ENCODE measurements around the gene BEND6. TPM values are rescaled to one million over a fixed set of nuclear protein-coding genes. Genes with fewer than 3 reads are reported as not detected.

BEND6 gene
- total RNA-seq, 1 donor from 2014 or later = 0.38 TPM

DNA sequence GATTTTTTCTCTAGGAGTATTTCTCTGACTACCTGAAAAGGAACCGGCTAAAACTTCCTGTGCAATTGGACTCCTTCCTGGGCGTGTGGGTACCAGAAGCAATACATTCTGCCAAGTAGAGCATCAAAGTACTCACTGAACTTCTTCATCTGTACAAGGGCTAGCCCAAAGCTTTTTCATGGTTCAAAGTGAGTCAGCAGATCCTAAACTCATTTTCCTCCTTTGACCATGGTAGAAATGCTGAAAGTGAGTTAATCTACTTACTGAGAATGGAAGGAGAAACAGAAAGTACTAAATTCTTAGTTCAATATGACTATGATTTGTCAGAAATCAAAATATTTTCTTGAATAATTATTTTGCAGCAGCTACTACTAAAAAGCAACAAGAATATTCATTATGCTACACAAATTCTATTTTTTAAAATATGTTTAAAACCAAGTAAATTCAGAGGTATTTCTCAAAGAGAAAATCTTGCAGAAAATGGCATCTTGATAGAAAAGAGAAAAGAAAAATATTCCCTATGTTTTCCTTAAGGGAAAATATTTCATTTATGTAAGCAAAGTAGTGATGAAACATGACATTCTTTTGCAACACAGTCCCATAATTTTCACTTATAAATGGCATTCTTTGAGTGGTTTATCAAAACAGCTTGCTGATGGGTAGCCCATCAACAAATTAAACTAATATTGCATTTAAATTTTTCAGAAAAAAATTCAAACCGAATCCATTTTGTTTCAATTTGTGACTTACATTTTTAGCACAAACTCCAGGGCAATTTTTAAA, 3.7 kb upstream of the BEND6 start:
- Histone ChIP-seq H3K4me3 (no peak overlapping the region), H3K9me3 (replicated peaks) (no peaks in the 10 kb centered on the region), H3K27me3 (ENCODE audit: low read depth) (peaks cover 11% of the 10 kb centered on the region), H3K36me3 (no peaks in the 10 kb centered on the region), H3K4me1 (peaks cover 25% of the 10 kb centered on the region), H3K27ac (replicated peaks) (no peak overlapping the region)
- no peak for DNase-seq
- TF ChIP-seq, protein P1, sequence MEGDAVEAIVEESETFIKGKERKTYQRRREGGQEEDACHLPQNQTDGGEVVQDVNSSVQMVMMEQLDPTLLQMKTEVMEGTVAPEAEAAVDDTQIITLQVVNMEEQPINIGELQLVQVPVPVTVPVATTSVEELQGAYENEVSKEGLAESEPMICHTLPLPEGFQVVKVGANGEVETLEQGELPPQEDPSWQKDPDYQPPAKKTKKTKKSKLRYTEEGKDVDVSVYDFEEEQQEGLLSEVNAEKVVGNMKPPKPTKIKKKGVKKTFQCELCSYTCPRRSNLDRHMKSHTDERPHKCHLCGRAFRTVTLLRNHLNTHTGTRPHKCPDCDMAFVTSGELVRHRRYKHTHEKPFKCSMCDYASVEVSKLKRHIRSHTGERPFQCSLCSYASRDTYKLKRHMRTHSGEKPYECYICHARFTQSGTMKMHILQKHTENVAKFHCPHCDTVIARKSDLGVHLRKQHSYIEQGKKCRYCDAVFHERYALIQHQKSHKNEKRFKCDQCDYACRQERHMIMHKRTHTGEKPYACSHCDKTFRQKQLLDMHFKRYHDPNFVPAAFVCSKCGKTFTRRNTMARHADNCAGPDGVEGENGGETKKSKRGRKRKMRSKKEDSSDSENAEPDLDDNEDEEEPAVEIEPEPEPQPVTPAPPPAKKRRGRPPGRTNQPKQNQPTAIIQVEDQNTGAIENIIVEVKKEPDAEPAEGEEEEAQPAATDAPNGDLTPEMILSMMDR (IDR thresholded peaks at IDR 0.05; ENCODE audit: borderline replicate concordance) = no peak
- intact Hi-C loops (cut with micrococcal nuclease) = no loop called here

DNA sequence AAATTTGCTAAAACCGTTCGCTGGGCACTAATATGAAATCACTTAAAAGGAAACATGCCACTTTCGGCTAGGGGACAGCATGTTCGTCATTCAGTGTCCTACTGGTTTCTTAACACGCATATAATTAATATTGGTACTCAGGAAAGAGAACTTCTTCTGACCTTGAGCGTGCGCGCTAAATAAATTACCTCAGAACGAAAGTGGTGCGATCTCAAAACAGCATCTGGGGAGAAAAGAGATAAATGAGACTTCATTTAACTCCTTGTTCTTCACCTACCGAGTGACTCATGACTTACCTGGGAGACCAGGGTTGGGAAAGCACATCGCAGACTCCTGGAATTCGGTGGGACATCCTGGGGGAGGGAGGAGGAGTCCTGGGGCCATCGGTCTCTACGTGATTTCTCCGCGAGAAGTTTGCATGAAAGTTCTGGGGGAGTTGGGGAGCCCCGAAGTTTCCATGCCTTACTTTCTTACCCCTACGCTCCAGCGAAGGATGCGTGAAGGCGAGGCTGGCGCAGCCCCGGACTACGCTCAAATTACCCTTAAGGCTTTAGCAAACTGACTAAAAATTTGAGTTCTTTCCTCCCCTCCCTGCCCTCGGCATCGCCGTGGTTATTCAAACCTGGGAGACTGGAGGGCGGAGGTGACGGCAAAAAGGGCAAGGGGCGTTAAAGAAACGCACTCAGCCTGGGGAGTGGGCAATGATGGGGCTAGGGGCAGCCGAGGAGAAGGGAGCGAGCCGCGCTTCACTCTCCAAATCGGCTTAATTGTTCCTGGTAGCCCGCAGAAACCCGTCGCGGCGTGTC, 1.1 kb upstream of the BEND6 start:
- peaks cover 14% of the 10 kb centered on the region for H3K27me3 ChIP-seq (ENCODE audit: low read depth)
- intact Hi-C loops (cut with micrococcal nuclease) = no loop called here
- H3K4me1 ChIP-seq = peaks cover 25% of the 10 kb centered on the region
- H3K27ac ChIP-seq (replicated peaks) = no peak overlapping the region
- TF ChIP-seq, protein P1 (IDR thresholded peaks at IDR 0.05; ENCODE audit: borderline replicate concordance) = no peak
- H3K4me3 ChIP-seq = peak overlapping the region; percentile 69
- no peaks in the 10 kb centered on the region for H3K9me3 ChIP-seq (replicated peaks)
- H3K36me3 ChIP-seq = no peaks in the 10 kb centered on the region
- no peak for DNase-seq

DNA sequence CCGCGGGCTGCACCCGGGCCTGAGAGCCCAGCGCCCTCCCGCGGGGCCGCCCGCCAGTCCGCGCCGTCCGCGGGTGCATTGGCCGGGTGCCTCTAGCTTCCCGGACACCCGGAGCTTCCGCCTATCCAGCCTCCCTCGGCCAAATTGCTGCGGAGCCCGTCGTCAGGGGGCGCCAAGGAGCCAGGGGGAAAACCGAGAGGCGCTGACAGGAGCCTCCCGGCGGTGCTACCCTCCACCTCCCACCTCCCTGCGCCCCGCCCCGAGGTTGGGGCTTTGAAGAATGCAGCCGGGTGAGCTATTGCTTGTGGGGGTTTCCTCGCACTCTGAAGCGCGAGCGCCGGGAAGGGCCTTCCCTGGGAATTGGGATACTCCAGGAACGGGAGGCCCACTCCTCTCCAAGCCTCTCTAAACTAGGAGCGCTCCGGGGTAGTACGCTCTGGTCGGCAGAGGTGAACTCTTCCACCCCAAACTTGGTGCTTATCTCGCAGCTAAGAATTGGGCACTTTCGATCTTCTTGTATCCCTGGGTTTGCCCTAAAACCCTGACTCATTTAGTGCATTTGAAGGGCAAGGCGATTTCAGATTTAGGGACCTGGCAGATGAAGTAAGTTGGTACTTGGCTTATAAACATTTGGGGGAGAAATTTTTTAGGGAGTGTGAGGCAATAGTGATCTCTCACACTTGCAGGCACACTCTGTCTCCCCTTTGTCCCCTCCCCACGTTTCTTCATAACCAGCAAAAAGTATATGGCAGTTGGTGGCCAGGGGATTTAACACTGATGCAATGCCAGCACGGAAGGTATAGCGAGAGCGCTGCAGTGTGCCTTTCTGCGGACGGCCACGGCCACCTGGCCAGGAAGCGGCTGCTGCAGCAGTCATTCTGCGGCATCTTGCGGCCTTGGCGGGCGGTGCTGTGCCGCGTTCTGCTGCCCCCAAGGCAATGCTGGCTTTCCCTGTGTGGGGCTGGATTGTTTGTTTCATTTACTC, 556 bp downstream of the BEND6 start:
- H3K27ac ChIP-seq (replicated peaks) = no peak overlapping the region
- H3K4me1 ChIP-seq = peaks cover 25% of the 10 kb centered on the region
- H3K27me3 ChIP-seq (ENCODE audit: low read depth) = peaks cover 14% of the 10 kb centered on the region
- peak; percentile 76 for DNase-seq
- H3K36me3 ChIP-seq = no peaks in the 10 kb centered on the region
- intact Hi-C loops (cut with micrococcal nuclease) = no loop called here
- H3K9me3 ChIP-seq (replicated peaks) = no peaks in the 10 kb centered on the region
- peak overlapping the region; percentile 69 for H3K4me3 ChIP-seq
- TF ChIP-seq, protein P1 (IDR thresholded peaks at IDR 0.05; ENCODE audit: borderline replicate concordance) = peak; percentile 68

DNA sequence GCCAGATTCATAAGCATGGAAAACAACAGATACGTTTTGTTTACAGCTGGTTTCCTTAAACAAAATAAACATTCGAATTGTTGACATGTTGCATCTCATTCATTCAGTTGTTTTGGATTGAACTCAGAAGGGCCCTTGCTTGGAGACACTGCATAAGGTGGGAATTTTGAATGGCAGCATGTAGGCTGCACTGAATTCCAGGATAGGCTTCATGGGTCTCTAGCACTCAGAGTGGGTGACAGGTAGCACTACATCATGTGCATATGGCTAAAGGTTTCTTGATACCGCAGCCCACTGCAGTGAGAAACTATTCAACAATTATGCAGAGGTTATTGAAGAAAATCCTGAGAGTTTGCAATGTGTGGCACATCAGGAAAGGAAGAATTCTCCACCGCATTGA, 1.6 kb downstream of the BEND6 start:
- TF ChIP-seq, protein P1 (IDR thresholded peaks at IDR 0.05; ENCODE audit: borderline replicate concordance) = no peak
- Histone ChIP-seq H3K4me3 (no peak overlapping the region), H3K4me1 (peaks cover 25% of the 10 kb centered on the region), H3K27ac (replicated peaks) (no peak overlapping the region), H3K36me3 (no peaks in the 10 kb centered on the region), H3K9me3 (replicated peaks) (no peaks in the 10 kb centered on the region), H3K27me3 (ENCODE audit: low read depth) (peaks cover 14% of the 10 kb centered on the region)
- DNase-seq = no peak
- intact Hi-C loops (cut with micrococcal nuclease) = no loop called here

DNA sequence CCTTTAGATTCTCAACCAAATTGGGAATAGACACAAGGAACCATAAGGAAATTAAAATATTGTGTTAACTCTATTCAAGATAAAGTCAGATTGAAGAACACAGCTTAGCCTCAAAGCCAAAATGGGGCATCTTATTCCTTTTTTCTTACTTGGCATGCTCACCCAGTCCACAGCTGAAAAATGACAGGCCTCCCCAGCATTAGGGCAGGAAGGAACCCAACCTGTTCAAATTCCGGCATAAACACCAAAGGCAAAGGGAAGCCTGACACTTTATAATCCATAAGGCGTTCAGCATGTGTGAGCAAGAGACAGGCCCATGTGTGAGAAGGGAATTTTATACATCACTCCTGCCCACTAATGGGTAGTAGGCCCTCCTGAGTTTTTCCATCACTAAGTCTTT, 2.9 kb downstream of the BEND6 start:
- Histone ChIP-seq H3K27me3 (ENCODE audit: low read depth) (peaks cover 14% of the 10 kb centered on the region), H3K27ac (replicated peaks) (no peak overlapping the region), H3K4me3 (no peak overlapping the region), H3K36me3 (no peaks in the 10 kb centered on the region), H3K4me1 (peaks cover 25% of the 10 kb centered on the region), H3K9me3 (replicated peaks) (no peaks in the 10 kb centered on the region)
- intact Hi-C loops (cut with micrococcal nuclease) = no loop called here
- TF ChIP-seq, protein P1 (IDR thresholded peaks at IDR 0.05; ENCODE audit: borderline replicate concordance) = no peak
- DNase-seq = no peak
